SK-N-SH treated with all-trans-retinoic acid at 6 μM for 48 hours (cell line): ENCODE results near the gene KLK4.

Experiments used
- ATAC-seq: fragments of 200-7000 bp; cut with Tn5 transposase; 3 replicates; pipeline ENCODE4 v1.9.1; 2020; ENCODE audit warnings: mild to moderate bottlenecking, moderate library complexity
- ARNTL ChIP-seq: fragments of 450-650 bp; formaldehyde crosslinking; IDR thresholded peaks from 2 replicates; pipeline ENCODE4 v1.5.0; 2020; ENCODE audit warnings: low read depth, mild to moderate bottlenecking, moderate library complexity, borderline replicate concordance
- BACH2 ChIP-seq: fragments of 250-450 bp; sonication (Bioruptor Pico); IDR thresholded peaks from 2 replicates; pipeline ENCODE4 v1.9.0; 2021; ENCODE audit warnings: mild to moderate bottlenecking, borderline replicate concordance
- ESRRG ChIP-seq: fragments of 250-450 bp; sonication (Bioruptor Pico); IDR thresholded peaks from 2 replicates; pipeline ENCODE4 v1.6.1; 2021; ENCODE audit warnings: mild to moderate bottlenecking
- ISL1 ChIP-seq: fragments of 250-450 bp; sonication (Bioruptor Pico); IDR thresholded peaks from 2 replicates; pipeline ENCODE4 v2.1.2; 2022; ENCODE audit warnings: mild to moderate bottlenecking, moderate library complexity
- OSR1 ChIP-seq: fragments of 250-450 bp; sonication (Bioruptor Pico); IDR thresholded peaks from 2 replicates; pipeline ENCODE4 v1.8.0; 2022; ENCODE audit warnings: moderate library complexity, mild to moderate bottlenecking, inconsistent platforms
- PPARA ChIP-seq: fragments of 250-450 bp; sonication (Bioruptor Pico); IDR thresholded peaks from 2 replicates; pipeline ENCODE4 v1.5.0; 2020; ENCODE audit warnings: mild to moderate bottlenecking, borderline replicate concordance
- RARB ChIP-seq: fragments of 250-450 bp; sonication (Bioruptor Pico); IDR thresholded peaks from 2 replicates; pipeline ENCODE4 v1.8.0; 2021; ENCODE audit warnings: mild to moderate bottlenecking, moderate library complexity
- SNAI2 ChIP-seq: fragments of 250-450 bp; sonication (Bioruptor Pico); IDR thresholded peaks from 2 replicates; pipeline ENCODE4 v1.5.0; 2020; ENCODE audit warnings: mild to moderate bottlenecking, moderate library complexity
- TCF4 ChIP-seq: fragments of 250-450 bp; sonication (Bioruptor Pico); IDR thresholded peaks from 2 replicates; pipeline ENCODE4 v1.8.0; 2021; ENCODE audit warnings: mild to moderate bottlenecking, moderate library complexity, borderline replicate concordance
- TOX ChIP-seq: fragments of 250-450 bp; sonication (Bioruptor Pico); IDR thresholded peaks from 2 replicates; pipeline ENCODE4 v1.8.0; 2021; ENCODE audit warnings: mild to moderate bottlenecking, moderate library complexity, borderline replicate concordance
- TSHZ2 ChIP-seq: fragments of 250-450 bp; sonication (Bioruptor Pico); IDR thresholded peaks from 2 replicates; pipeline ENCODE4 v1.5.0; 2020; ENCODE audit warnings: mild to moderate bottlenecking, moderate library complexity
- ZC3H10 ChIP-seq: fragments of 250-450 bp; sonication (Bioruptor Pico); IDR thresholded peaks from 2 replicates; pipeline ENCODE4 v1.5.1; 2021; ENCODE audit warnings: mild to moderate bottlenecking, moderate library complexity
- ZFP3 ChIP-seq: fragments of 250-450 bp; sonication (Bioruptor Pico); IDR thresholded peaks from 2 replicates; pipeline ENCODE4 v1.5.0; 2020; ENCODE audit warnings: mild to moderate bottlenecking, moderate library complexity
- ZFP30 ChIP-seq: fragments of 450-650 bp; formaldehyde crosslinking; IDR thresholded peaks from 2 replicates; pipeline ENCODE4 v1.5.0; 2022; ENCODE audit warnings: mild to moderate bottlenecking, moderate library complexity
- ZNF565 ChIP-seq: fragments of 450-650 bp; formaldehyde crosslinking; conservative IDR thresholded peaks from 2 replicates; pipeline ENCODE4 v1.5.0; 2020; ENCODE audit warnings: low read depth, mild to moderate bottlenecking, moderate library complexity
- TF ChIP-seq, protein P1 (sequence below): fragments of 250-450 bp; sonication (Bioruptor Pico); IDR thresholded peaks from 2 replicates; pipeline ENCODE4 v1.5.1; 2021; ENCODE audit warnings: mild to moderate bottlenecking, moderate library complexity
- TF ChIP-seq, protein P2 (sequence below): fragments of 250-450 bp; sonication (Bioruptor Pico); IDR thresholded peaks from 2 replicates; pipeline ENCODE4 v1.8.0; 2021; ENCODE audit warnings: low read depth, mild to moderate bottlenecking, moderate library complexity, borderline replicate concordance
- TF ChIP-seq, protein P3 (sequence below): fragments of 250-450 bp; sonication (Bioruptor Pico); IDR thresholded peaks from 2 replicates; pipeline ENCODE4 v1.8.0; 2020; ENCODE audit warnings: mild to moderate bottlenecking, moderate library complexity, borderline replicate concordance

The KLK4 gene

GRCh38 chr19:50931023-50931422 lies 19.8 kb upstream of the KLK4 start:
- ATAC-seq: no peak
- TF ChIP-seq TCF4 (no peak), TOX (CRISPR knock-in tag) (no peak), ISL1 (CRISPR knock-in tag) (no peak), OSR1 (no peak), TSHZ2 (no peak), PPARA (CRISPR knock-in tag) (no peak), ZFP30 (CRISPR knock-in tag) (no peak)
- TF ChIP-seq, protein P1, sequence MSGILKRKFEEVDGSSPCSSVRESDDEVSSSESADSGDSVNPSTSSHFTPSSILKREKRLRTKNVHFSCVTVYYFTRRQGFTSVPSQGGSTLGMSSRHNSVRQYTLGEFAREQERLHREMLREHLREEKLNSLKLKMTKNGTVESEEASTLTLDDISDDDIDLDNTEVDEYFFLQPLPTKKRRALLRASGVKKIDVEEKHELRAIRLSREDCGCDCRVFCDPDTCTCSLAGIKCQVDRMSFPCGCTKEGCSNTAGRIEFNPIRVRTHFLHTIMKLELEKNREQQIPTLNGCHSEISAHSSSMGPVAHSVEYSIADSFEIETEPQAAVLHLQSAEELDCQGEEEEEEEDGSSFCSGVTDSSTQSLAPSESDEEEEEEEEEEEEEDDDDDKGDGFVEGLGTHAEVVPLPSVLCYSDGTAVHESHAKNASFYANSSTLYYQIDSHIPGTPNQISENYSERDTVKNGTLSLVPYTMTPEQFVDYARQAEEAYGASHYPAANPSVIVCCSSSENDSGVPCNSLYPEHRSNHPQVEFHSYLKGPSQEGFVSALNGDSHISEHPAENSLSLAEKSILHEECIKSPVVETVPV: no peak

GRCh38 chr19:50928831-50929230 lies 17.6 kb upstream of the KLK4 start:
- TF ChIP-seq PPARA (CRISPR knock-in tag) (no peak), RARB (no peak), OSR1 (no peak), ZNF565 (CRISPR knock-in tag) (no peak), ISL1 (CRISPR knock-in tag) (no peak), SNAI2 (CRISPR knock-in tag) (no peak), ARNTL (no peak)
- TF ChIP-seq, protein P2, sequence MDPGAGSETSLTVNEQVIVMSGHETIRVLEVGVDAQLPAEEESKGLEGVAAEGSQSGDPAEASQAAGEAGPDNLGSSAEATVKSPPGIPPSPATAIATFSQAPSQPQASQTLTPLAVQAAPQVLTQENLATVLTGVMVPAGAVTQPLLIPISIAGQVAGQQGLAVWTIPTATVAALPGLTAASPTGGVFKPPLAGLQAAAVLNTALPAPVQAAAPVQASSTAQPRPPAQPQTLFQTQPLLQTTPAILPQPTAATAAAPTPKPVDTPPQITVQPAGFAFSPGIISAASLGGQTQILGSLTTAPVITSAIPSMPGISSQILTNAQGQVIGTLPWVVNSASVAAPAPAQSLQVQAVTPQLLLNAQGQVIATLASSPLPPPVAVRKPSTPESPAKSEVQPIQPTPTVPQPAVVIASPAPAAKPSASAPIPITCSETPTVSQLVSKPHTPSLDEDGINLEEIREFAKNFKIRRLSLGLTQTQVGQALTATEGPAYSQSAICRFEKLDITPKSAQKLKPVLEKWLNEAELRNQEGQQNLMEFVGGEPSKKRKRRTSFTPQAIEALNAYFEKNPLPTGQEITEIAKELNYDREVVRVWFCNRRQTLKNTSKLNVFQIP (CRISPR knock-in tag): no peak
- TF ChIP-seq, protein P3, sequence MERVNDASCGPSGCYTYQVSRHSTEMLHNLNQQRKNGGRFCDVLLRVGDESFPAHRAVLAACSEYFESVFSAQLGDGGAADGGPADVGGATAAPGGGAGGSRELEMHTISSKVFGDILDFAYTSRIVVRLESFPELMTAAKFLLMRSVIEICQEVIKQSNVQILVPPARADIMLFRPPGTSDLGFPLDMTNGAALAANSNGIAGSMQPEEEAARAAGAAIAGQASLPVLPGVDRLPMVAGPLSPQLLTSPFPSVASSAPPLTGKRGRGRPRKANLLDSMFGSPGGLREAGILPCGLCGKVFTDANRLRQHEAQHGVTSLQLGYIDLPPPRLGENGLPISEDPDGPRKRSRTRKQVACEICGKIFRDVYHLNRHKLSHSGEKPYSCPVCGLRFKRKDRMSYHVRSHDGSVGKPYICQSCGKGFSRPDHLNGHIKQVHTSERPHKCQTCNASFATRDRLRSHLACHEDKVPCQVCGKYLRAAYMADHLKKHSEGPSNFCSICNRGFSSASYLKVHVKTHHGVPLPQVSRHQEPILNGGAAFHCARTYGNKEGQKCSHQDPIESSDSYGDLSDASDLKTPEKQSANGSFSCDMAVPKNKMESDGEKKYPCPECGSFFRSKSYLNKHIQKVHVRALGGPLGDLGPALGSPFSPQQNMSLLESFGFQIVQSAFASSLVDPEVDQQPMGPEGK (CRISPR knock-in tag): no peak
- TF ChIP-seq, all 23 proteins: peak for 0
- no peak for ATAC-seq

- no peak for TF ChIP-seq ZFP30 (CRISPR knock-in tag)
- TF ChIP-seq TOX (CRISPR knock-in tag): no peak
- TF ChIP-seq SNAI2 (CRISPR knock-in tag): no peak
- no peak for TF ChIP-seq PPARA (CRISPR knock-in tag)
- TF ChIP-seq ESRRG (CRISPR knock-in tag): no peak
- no peak for TF ChIP-seq ISL1 (CRISPR knock-in tag)
- TF ChIP-seq, protein P1: no peak
- no peak for TF ChIP-seq ZFP3 (CRISPR knock-in tag)
- TF ChIP-seq ZC3H10 (CRISPR knock-in tag): no peak
- no peak for TF ChIP-seq BACH2 (CRISPR knock-in tag)
- TF ChIP-seq TCF4: no peak
- TF ChIP-seq, protein P3 (CRISPR knock-in tag): no peak
- TF ChIP-seq, protein P2 (CRISPR knock-in tag): no peak
- ATAC-seq: no peak
These were observed 14.9 kb upstream of the KLK4 start for GRCh38 chr19:50926144-50926543.
